ENCODE data around the gene BHLHE41.

The BHLHE41 gene

DNA sequence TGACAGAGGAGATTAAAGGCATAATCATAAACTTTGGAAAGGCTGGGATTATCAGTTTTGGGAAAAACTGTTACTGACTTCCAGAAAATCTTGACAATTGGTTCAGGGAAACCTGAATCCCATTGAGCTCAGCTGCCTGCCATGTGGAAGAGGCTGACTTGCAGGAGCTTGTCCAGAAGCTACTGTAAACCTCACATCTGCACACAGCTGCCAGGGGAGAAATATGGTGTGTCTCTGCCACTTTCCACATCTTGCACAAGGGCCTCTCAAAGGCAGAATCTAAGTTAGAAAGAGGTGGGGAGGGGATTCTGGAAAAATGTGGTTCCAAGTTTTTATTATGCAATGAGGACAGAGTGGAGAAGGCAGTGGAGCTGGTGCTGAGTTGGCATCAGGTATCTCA lies 8.7 kb upstream of the BHLHE41 start:
- DNase-seq = no peak

DNA sequence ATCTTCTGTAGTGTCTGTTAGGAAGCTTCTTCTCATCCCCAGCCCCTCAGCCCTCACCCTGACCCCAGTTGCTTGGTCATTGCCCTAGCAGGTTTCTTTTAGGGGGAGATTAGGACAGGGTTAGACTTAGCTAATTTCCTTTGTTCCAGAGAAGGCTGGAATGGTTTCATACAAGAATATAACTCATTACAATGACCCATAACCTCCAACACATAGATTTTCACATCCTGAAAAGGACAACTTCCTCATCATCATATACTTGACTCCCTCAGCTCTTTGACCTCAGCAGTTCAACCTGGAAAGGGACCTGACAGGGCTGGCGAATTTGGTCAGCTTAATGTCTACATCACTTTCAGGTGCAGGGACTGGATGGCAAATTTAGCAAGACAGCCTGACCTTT lies 8.0 kb upstream of the BHLHE41 start:
- DNase-seq = no peak

GRCh38 chr12:26131936-26132335 lies 7.1 kb upstream of the BHLHE41 start:
- DNase-seq = no peak

DNA sequence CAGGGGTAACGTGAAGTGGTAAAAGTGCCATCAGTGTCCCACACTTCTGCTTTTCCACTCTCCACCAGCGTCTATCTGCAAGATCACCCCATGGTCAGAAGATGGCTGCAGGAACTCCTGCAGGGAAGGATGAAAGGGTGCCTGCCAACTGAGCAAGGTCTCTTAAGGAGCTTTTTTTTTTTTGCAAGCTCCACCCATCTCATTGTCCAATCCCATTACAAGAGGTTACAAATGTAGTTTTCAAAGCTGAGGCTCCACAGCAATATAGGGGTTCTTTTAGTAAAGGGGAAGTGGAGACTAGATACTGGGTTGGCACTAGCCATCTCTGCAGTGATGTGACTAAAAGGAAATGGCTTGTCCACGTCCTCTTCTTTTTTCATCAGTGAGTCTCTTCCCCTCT lies 5.9 kb upstream of the BHLHE41 start:
- DNase-seq = peak; percentile 63 to 88

DNA sequence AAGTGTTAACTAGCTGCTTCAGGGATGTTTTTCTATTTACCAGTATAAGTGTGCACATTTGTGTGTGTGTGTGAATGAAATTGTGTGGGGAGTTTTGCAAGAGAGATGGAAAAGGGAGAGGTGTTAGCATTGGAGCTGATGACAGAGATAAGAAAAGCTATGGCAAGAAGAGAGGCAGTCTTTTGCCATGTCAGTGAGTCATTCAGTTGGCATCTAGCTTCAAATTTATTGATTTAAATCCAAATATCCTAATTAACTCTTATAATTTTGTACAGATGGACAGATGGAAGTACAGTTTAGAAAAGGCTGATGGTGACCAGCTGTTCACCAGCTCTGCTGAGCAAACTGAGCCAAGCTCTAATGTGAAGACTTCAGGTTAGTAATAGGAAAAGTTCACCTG lies 3.3 kb upstream of the BHLHE41 start:
- DNase-seq = no peak

DNA sequence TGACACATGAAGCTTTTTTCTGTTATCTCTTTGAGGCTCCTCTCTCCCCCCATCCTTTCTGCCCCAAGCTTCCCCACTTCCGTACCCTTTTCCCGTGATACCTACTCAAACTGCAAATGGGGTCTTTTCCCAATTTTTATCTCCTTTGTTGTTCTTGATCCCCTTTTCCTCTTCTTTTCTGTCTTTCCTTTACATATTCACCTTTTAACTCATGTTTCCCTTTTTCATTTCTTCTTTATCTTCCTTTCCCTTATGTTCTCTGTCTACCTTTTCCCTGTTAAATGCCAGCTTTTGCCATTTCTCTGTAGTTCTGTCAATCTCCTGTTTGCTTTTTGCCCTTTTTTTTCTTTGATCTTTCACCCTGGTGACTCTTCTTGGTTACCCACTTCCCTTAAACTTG lies 2.6 kb upstream of the BHLHE41 start:
- no peak for DNase-seq

GRCh38 chr12:26126340-26127284 lies 1.8 kb upstream of the BHLHE41 start:
- DNase-seq = peak; percentile 80 to 91

DNA sequence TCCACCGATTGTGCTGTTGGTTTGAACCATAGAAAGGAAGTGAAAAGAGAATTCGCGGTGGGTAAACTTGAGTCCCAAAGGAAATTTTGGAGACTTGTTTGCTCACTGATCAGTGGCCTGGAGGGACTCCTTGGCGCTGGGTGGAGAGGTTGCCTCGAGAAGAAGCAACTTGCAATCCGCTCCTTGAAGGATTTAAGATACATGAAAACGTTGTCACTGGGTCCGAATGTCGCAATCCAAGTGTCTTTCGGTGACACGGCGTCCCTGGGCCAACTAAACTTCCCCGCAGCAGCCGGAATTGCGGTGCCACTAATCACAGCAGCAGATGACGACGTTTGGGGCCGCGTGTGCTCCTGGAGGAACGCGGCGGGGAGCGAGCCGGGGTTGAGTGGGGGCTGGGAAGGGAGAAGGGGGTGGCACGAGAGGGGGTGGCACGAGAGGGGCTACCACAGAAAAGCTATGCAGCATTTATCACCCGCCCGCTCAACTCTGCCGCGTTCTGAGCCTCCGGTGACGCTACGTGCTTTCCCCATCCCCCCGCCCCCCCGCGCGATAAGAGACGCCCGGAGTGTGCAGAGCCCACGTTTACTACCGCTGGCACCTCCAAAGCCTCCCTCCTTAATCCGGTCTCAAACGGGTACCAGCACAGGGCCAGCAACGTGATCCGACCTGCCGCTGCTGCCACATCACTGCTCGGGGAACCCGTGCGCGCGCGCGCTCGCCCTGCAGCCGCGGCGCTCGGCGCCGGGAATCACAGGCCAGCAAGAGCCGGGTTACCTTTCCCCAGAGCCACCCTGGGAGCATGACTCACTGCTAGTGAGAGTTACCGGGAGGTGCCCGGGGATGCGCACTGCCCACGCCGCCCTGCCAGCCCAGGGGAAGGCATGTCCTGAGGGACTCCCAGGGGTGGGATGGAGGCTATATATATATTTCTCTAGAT lies 833 bp upstream of the BHLHE41 start:
- peak; percentile 68 to 82 for DNase-seq

DNA sequence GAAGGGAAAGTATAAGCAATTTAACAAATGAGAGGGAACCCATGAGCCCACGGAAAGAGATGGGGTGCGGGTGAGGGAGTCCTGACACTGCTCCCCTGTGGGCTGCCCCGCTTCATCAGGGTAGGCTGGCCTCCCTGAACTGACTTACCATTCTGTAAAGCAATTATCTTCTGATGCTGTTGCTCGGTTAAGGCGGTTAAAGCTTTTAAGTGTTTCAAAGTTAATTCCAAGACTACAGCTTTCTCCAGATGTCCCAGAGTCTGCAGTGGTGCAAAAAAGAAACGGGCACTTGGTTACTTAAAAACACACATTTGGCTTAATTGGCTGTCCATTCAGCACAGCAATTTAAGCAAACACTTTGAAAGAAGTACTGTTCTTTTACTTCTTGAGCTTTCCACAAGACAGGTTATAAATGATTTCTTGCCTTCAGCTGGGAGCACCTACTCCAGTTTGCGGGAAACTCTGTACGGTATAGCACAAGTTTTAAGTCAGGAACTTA lies 1.3 kb downstream of the BHLHE41 start:
- peak; percentile 9 to 12 for DNase-seq

DNA sequence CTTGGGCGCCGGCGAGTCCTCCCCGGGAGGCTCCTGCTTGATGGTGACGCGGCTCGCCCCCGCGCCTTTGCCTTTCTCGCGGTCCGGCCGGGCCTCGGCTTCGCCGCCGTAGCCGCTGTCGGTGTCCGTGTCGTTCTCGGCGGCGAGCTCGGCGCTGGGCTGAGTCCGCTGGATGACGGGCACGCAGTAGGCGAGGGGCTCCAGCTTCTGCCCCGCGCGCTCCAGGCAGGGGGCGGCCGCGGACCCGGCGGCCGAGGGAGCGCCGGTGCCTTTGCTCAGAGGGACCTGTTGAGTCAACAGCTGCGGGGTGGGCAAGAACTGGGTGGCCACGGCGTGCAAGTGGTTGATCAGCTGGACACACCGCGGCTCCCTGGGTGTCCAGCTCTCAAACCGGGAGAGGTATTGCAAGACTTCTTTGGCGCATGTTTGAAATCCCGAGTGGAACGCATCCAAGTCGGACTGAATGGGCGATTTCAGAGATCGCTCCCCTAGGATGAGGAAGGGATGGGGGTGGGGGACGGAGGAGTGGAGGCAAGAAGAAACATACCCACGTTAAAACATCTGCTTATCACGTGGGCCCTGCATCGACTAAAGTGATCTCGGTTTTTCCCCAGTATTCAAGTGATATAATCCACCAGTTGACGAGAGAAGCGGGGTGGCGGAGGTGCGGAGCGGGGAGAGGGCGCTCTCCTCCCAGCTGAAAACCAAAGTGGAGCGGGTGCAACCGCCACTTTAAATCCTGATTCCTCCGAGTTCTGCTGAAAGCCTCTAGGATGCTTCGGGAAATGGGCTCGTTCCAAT lies 2.0 kb downstream of the BHLHE41 start:
- peak; percentile 53 to 80 for DNase-seq

GRCh38 chr12:26122061-26122680 lies 2.7 kb downstream of the BHLHE41 start:
- DNase-seq = peak; percentile 55 to 78

DNA sequence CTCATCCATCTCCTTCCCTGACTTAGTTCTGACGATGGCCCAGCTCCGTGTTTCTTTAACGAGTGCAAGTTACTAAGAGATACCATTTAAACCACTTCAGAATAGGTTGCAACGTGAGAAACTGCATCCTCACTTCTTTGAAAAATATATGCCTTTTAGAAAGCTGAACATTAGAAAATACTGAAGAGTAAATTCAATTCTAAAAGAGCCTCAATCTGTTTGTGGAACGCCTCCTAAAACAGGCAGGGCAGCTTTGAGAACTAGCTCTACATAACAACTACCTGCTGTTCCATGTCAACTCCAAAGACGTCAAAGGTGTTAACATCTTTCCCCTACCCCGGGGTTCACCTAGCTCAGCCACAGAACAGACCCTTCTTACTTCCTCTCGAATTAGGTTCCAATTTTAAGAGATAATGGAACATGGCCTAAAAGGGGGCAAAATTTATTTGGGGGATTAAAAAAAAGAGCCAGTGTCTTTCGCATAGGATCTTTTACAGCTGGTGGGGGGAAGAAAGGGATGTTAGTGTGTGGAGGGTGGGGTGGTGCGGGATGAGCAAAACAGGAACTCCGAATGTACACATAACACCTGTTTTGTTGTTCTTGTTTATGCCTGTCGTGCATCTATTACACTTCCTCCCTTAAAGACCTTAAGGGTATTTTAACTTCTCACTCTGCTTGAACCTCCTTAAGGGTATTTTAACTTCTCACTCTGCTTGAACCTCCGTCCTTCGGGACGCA lies 3.3 kb downstream of the BHLHE41 start:
- DNase-seq = peak; percentile 16 to 36

GRCh38 chr12:26120561-26121274 lies 4.1 kb downstream of the BHLHE41 start:
- DNase-seq = peak; percentile 22 to 33

GRCh38 chr12:26119391-26119989 lies 5.3 kb downstream of the BHLHE41 start:
- DNase-seq = peak; percentile 43 to 53

GRCh38 chr12:26118308-26118707 lies 6.5 kb downstream of the BHLHE41 start:
- peak; percentile 59 to 72 for DNase-seq

DNA sequence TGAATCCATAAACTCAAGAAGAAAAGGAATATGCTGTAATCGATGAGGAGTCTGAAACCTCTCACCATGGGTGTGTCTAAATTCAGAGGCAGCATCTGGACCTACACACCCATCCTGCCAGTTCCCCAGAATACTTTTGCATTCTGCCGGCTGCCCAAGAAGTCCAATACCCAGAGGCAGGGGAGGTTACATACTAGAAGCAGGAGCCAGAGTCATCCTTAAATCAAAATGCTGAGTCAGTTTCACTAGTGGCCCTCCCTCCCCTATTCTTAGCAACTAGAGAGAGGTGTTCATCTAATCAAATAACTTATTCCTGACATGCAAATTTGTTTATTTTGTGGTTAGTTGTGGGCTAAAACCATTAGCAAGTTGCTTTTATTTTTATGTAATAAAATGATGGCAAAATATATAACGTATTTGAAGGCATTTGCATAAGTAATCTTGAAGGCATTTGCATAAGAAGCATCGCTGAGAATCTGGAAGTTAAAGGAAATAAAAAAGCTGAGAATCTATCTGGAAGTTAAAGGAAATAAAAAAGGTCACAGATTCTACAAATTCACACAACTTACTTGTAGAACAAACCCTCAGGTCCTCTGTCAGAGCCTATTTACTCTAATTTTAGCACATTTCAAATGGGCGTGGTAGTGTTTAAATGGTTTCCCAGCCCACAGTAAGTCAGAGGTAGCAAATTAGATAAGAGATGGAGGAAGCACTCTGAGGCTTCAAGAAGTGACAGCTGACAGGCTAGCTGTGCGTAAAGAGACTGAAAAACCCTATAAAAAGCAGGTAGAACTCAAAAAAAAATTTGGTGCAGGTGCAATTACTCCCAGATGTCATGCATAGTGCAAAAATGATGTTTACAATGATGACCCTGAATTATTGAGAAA lies 7.8 kb downstream of the BHLHE41 start:
- peak in 1 of 2 donors; percentile 16 for DNase-seq

GRCh38 chr12:26114720-26115401 lies 10.0 kb downstream of the BHLHE41 start:
- no peak for DNase-seq

All from inflammatory macrophage (primary cell).